Astrocyte (in vitro differentiated cells and primary cell): ENCODE results near the gene CASKIN1. TPM values are rescaled to one million over a fixed set of nuclear protein-coding genes. Genes with fewer than 3 reads are reported as not detected.
A peak's percentile ranks its signal among the peaks of the same experiment; 100 is the strongest.

ENCODE experiments used
- DNase-seq: peaks from one replicate; pipeline ENCODE4 v3.0.0-alpha.2; 2010; ENCODE audit warnings: low read depth
- FAIRE-seq: peaks from 2 replicates; lab custom pipeline; 2011; peaks lifted over from hg19 to GRCh38; lab: Jason Lieb, UNC
- H2AFZ ChIP-seq: 2 replicates; pipeline ENCODE4 v1.6.0; 2012; ENCODE audit warnings: low read depth, low read length, inconsistent platforms
- H3K27ac ChIP-seq: 2 replicates; pipeline ENCODE4 v1.5.1; 2011; ENCODE audit warnings: low read depth, low read length, inconsistent platforms
- H3K27me3 ChIP-seq: 2 replicates; pipeline ENCODE4 v1.6.0; 2011; ENCODE audit warnings: low read length, inconsistent platforms; ENCODE audit not compliant: insufficient read depth
- H3K36me3 ChIP-seq: 2 replicates; pipeline ENCODE4 v1.5.1; 2011; ENCODE audit warnings: low read length, inconsistent platforms; ENCODE audit not compliant: insufficient read depth
- H3K4me1 ChIP-seq: 2 replicates; pipeline ENCODE4 v1.5.1; 2011; ENCODE audit warnings: low read length, inconsistent platforms; ENCODE audit not compliant: insufficient read depth
- H3K4me2 ChIP-seq: 2 replicates; pipeline ENCODE4 v1.6.0; 2012; ENCODE audit warnings: low read length, inconsistent platforms
- H3K4me3 ChIP-seq: 2 replicates; pipeline ENCODE4 v1.5.1; 2011; ENCODE audit warnings: low read depth, mild to moderate bottlenecking, low read length, inconsistent platforms; ENCODE audit not compliant: insufficient read depth
- H3K79me2 ChIP-seq: 2 replicates; pipeline ENCODE4 v1.6.0; 2012; ENCODE audit warnings: mild to moderate bottlenecking, low read length, inconsistent platforms; ENCODE audit not compliant: insufficient read depth
- H3K9ac ChIP-seq: 2 replicates; pipeline ENCODE4 v1.6.0; 2012; ENCODE audit warnings: mild to moderate bottlenecking, low read length, inconsistent platforms
- H3K9me3 ChIP-seq: 2 replicates; pipeline ENCODE4 v1.5.1; 2012; ENCODE audit warnings: low read depth, mild to moderate bottlenecking, low read length, inconsistent platforms; ENCODE audit not compliant: insufficient read depth
- H4K20me1 ChIP-seq: 2 replicates; pipeline ENCODE4 v1.6.0; 2012; ENCODE audit warnings: low read length, inconsistent platforms; ENCODE audit not compliant: insufficient read depth
- H3K27ac Mint-ChIP-seq: one replicate; pipeline ENCODE4 v1.8.0; 2021; ENCODE audit warnings: mild to moderate bottlenecking, mixed read lengths; ENCODE audit not compliant: unreplicated experiment
- H3K27me3 Mint-ChIP-seq: one replicate; pipeline ENCODE4 v1.8.0; 2021; ENCODE audit warnings: low read depth, mixed read lengths; ENCODE audit not compliant: unreplicated experiment
- H3K36me3 Mint-ChIP-seq: one replicate; pipeline ENCODE4 v1.8.0; 2021; ENCODE audit warnings: low read depth, mixed read lengths; ENCODE audit not compliant: unreplicated experiment
- H3K4me1 Mint-ChIP-seq: one replicate; pipeline ENCODE4 v1.8.0; 2021; ENCODE audit warnings: low read depth, mixed read lengths; ENCODE audit not compliant: unreplicated experiment
- H3K4me3 Mint-ChIP-seq: one replicate; pipeline ENCODE4 v1.8.0; 2021; ENCODE audit warnings: mild to moderate bottlenecking, moderate library complexity, mixed read lengths; ENCODE audit not compliant: unreplicated experiment
- H3K9me3 Mint-ChIP-seq: one replicate; pipeline ENCODE4 v1.8.0; 2021; ENCODE audit warnings: mild to moderate bottlenecking, mixed read lengths; ENCODE audit not compliant: unreplicated experiment
- CTCF ChIP-seq: IDR thresholded peaks from 2 replicates; pipeline ENCODE4 v1.5.1; 2011; ENCODE audit warnings: low read depth, mild to moderate bottlenecking, inconsistent platforms, low read length, moderate library complexity; ENCODE audit not compliant: insufficient read depth
- EZH2 ChIP-seq: IDR thresholded peaks from 2 replicates; pipeline ENCODE4 v1.6.1; 2012; ENCODE audit warnings: mild to moderate bottlenecking, low read length, inconsistent platforms; ENCODE audit not compliant: insufficient read depth
- total RNA-seq: library from RNA; stranded (reverse); gene quantifications from 2 replicates; pipeline ENCODE4 v1.2.1, GENCODE V29; 2021

CASKIN1 gene
- total RNA-seq, 1 donor from 2014 or later: 0.66 TPM

GRCh38 chr16:2154533-2155090 is 41.8 kb downstream of the CASKIN1 start:
- Histone ChIP-seq H4K20me1 (peaks cover 92% of the 10 kb centered on the region), H3K27ac (peak overlapping the region; percentile 66), H3K4me3 (peak overlapping the region; percentile 94), H3K79me2 (peaks cover 79% of the 10 kb centered on the region), H3K4me2 (peak overlapping the region; percentile 100), H3K27me3 (no peaks in the 10 kb centered on the region), H3K36me3 (peaks cover 7% of the 10 kb centered on the region), H2AFZ (no peak overlapping the region), H3K9ac (peak overlapping the region; percentile 96), H3K9me3 (no peaks in the 10 kb centered on the region), H3K4me1 (peaks cover 77% of the 10 kb centered on the region)
- peaks cover 33% of the 10 kb centered on the region for H3K4me1 Mint-ChIP-seq
- H3K36me3 Mint-ChIP-seq: peaks cover 13% of the 10 kb centered on the region
- DNase-seq: no peak
- no peaks in the 10 kb centered on the region for H3K27me3 Mint-ChIP-seq
- no peak for FAIRE-seq
- peak overlapping the region; percentile 94 for H3K4me3 Mint-ChIP-seq
- H3K27ac Mint-ChIP-seq: peak overlapping the region; percentile 82
- no peaks in the 10 kb centered on the region for H3K9me3 Mint-ChIP-seq
- no peak for TF ChIP-seq EZH2
- TF ChIP-seq CTCF: no peak

- Mint-ChIP-seq H3K4me3 (peak overlapping the region; percentile 94), H3K36me3 (peaks cover 13% of the 10 kb centered on the region), H3K27ac (peak overlapping the region; percentile 81), H3K4me1 (peaks cover 27% of the 10 kb centered on the region), H3K9me3 (no peaks in the 10 kb centered on the region), H3K27me3 (no peaks in the 10 kb centered on the region)
- Histone ChIP-seq H2AFZ (no peak overlapping the region), H3K4me1 (peaks cover 72% of the 10 kb centered on the region), H3K27ac (peak overlapping the region; percentile 22), H3K4me3 (peak overlapping the region; percentile 94), H3K36me3 (peaks cover 7% of the 10 kb centered on the region), H3K27me3 (no peaks in the 10 kb centered on the region), H4K20me1 (peaks cover 87% of the 10 kb centered on the region), H3K79me2 (peaks cover 62% of the 10 kb centered on the region), H3K4me2 (peak overlapping the region; percentile 100), H3K9me3 (no peaks in the 10 kb centered on the region), H3K9ac (peak overlapping the region; percentile 96)
- TF ChIP-seq CTCF: no peak
- no peak for TF ChIP-seq EZH2
- DNase-seq (no peak), FAIRE-seq (no peak)
These were observed 43.5 kb downstream of the CASKIN1 start for GRCh38 chr16:2152695-2153506.
